Activated CD4-positive, alpha-beta T cell treated with anti-CD3 and anti-CD28 coated beads, Interleukin-10, Interleukin-2, amounts not matched to agents 100 ng/mL and 50 ng/mL, durations not matched to agents 16 hours and 8 hours (primary cell): Measurements from ENCODE around the gene PHF21B.
A peak's percentile ranks its signal among the peaks of the same experiment; 100 is the strongest.

Source experiments
- DNase-seq: peaks from one replicate; pipeline ENCODE4 v3.0.0-alpha.2; 2020

Gene PHF21B

GRCh38 chr22:44890416-44891292, 119.2 kb downstream of the PHF21B start:
- no peak for DNase-seq

- no peak for DNase-seq
Observed at GRCh38 chr22:44889255-44889878, 120.4 kb downstream of the PHF21B start.

- no peak for DNase-seq
Observed at GRCh38 chr22:44888491-44889254, 121.1 kb downstream of the PHF21B start.

GRCh38 chr22:44887941-44888366, 121.9 kb downstream of the PHF21B start:
- DNase-seq = no peak

GRCh38 chr22:44885806-44886360, 123.9 kb downstream of the PHF21B start:
- no peak for DNase-seq

- DNase-seq = no peak
Observed at GRCh38 chr22:44884968-44885805, 124.6 kb downstream of the PHF21B start.

GRCh38 chr22:44884562-44884961, 125.2 kb downstream of the PHF21B start:
- DNase-seq = no peak

DNA sequence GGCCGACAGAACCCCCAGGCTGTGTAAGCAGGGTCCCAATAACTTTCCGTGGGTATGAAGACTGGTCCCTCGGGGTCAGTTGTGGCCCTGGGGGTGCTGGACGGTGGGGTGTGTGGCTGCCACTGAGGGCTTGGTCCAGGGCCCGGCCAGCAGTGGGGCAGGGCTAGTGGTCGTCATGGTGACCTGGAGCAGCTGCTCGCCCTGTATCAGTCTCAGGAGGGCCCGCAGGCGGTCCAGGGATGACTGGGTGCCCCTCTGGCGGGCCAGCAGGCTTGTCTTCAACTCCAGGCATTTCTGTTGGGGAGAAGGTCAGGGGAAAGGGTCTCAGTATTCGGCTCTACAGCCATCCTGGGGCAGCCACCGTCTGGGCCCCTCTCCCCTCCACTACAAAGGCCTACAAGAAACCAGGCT, 126.8 kb downstream of the PHF21B start:
- no peak for DNase-seq

- DNase-seq = no peak
Observed at GRCh38 chr22:44882226-44882905, 127.4 kb downstream of the PHF21B start.

GRCh38 chr22:44881624-44882023, 128.2 kb downstream of the PHF21B start:
- no peak for DNase-seq

GRCh38 chr22:44880610-44881290, 129.1 kb downstream of the PHF21B start:
- no peak for DNase-seq

GRCh38 chr22:44879301-44879680, 130.5 kb downstream of the PHF21B start:
- DNase-seq = no peak

GRCh38 chr22:44878483-44879300, 131.1 kb downstream of the PHF21B start:
- no peak for DNase-seq

DNA sequence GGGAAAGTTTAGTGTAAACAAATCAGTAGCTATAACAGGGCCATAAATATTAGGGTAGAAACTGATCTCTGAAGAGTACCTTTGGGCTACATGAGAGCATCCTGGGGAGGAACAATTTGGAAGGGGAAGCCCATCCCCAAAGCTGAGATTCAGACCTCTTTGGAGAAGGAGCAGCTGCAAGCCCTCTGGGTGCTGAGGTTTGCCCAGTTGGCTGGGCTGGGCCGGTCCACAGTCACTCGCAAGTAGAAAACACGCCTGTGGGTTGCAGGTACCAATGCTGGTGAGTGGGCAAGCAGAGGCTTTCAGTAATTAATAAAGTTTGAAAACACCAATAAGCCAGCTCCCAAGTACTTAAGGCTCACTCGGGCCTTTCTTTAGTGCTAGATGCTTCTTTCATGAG, 132.9 kb downstream of the PHF21B start:
- DNase-seq = no peak

- no peak for DNase-seq
Observed at GRCh38 chr22:44871782-44872181, 138.0 kb downstream of the PHF21B start.

DNA sequence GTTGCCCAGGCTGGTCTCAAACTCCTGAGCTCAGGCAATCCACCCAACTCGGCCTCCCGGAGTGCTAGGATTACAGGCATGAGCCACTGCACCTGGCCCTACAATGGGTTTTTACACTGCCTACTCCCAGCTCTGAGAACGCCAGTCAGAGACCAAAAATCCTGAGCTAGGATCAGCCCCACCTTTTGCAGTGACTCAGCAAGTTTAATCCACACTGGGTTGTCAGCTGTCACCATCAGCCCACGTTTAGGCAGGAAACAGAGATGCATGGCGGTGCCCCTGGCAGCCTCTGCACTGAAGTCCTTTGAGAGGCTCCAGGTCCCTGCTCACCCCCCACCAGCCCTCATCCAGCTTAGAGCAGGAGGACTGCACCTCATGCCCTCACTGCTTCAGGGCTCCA, 139.8 kb downstream of the PHF21B start:
- DNase-seq = peak; percentile 17

DNA sequence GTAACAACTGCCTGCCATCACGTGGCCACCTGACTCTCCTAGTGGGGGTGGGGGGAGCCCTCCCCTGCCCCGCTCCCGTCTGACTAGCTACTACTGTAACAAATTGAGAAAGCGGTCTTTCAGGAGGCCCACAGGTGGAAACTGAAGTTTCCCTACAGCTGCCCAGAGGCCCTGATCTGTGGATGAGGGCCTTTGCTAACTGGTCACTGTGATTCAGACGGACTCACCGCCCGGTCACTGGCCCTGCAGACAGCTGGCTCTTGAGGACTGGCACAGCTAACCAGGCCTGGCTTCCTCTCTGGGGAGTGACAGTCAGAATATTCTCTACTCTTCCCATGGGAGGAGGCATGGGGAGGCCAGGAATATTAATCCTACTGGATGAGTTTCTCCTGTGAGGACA, 140.6 kb downstream of the PHF21B start:
- DNase-seq = no peak

DNA sequence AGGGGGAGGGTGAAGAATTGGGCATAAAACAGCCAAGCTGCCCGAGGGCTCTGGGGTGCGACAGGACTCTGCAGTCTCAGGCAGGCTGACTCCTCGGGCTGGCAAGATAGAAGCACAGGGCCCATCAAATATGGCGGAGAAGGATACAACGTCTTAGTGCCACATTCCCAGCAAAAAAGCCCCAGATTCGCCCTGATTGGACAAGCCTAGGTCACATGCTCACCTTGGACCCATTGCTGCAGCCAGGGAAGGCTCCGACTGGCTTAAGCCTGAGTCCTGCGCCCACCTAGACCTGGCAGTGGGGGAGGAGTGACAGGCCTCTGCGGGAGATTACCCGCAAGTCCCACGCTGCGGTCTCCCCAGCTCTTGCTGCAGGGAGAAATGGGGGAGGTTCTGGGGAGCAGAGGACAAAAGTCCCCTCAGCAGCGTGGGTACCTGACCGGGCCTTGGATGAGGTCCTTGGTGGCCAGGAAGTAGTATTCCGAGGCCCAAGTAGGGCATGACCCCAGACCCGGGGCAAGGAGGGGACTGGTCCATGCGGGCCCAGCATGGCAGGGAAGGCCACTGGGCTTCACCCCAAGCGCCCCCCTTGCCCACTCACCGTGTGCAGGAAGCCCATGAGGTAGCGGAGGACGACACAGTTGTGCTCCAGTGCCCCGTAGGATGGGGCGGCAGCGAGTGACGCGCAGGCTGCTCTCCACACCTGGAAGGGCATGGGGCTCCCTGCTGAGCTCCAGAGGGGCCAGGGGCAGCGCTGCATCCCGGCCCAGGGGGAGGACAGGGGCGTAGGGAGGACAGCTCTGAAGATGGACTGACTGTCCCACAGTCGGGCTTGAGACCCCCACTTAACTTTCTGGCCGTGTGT, 144.4 kb downstream of the PHF21B start:
- DNase-seq = no peak
